Activated naive CD4-positive, alpha-beta T cell (primary cell): ENCODE data around the gene RPL9.
A peak's percentile ranks its signal among the peaks of the same experiment; 100 is the strongest.
"Not testable (repeated sequence)": the region's sequence is repeated elsewhere in the genome, so short reads cannot be mapped to it uniquely, and the experiment has no call there.

Source experiments
- DNase-seq, 4 experiments: peaks; one replicate each; lab custom pipeline; 2025; lab: John Stamatoyannopoulos, UW

RPL9 gene

GRCh38 chr4:39466747-39467146 is 8.0 kb upstream of the RPL9 start:
- no peak for DNase-seq

- no peak for DNase-seq
These were observed 6.3 kb upstream of the RPL9 start for GRCh38 chr4:39464886-39465501.

GRCh38 chr4:39458161-39458504 is 589 bp downstream of the RPL9 start:
- not testable (repeated sequence) for DNase-seq

GRCh38 chr4:39456946-39457763 is 1.6 kb downstream of the RPL9 start:
- DNase-seq, result no peak

GRCh38 chr4:39455486-39455885 is 3.2 kb downstream of the RPL9 start:
- DNase-seq, result no peak

- DNase-seq, result no peak
These were observed 5.0 kb downstream of the RPL9 start for GRCh38 chr4:39453738-39454137.

GRCh38 chr4:39452860-39453587 is 5.7 kb downstream of the RPL9 start:
- no peak for DNase-seq

- no peak for DNase-seq
These were observed 6.4 kb downstream of the RPL9 start for GRCh38 chr4:39452153-39452859.

- DNase-seq, result no peak
These were observed 7.2 kb downstream of the RPL9 start for GRCh38 chr4:39451423-39452023.

- DNase-seq, result no peak
These were observed 8.1 kb downstream of the RPL9 start for GRCh38 chr4:39450618-39451017.

GRCh38 chr4:39446842-39447573 is 11.7 kb downstream of the RPL9 start:
- DNase-seq, result peak in 2 of 4 experiments; percentile 7 to 19

GRCh38 chr4:39446483-39446841 is 12.3 kb downstream of the RPL9 start:
- DNase-seq, result no peak

GRCh38 chr4:39442998-39443397 is 15.7 kb downstream of the RPL9 start:
- no peak for DNase-seq

- DNase-seq, result no peak
These were observed 17.1 kb downstream of the RPL9 start for GRCh38 chr4:39441593-39441992.

- no peak for DNase-seq
These were observed 22.8 kb downstream of the RPL9 start for GRCh38 chr4:39435659-39436563.

GRCh38 chr4:39433878-39434492 is 24.7 kb downstream of the RPL9 start:
- no peak for DNase-seq

- no peak for DNase-seq
These were observed 29.0 kb downstream of the RPL9 start for GRCh38 chr4:39429476-39430334.

GRCh38 chr4:39427520-39428114 is 31.1 kb downstream of the RPL9 start:
- no peak for DNase-seq
